Transverse colon (tissue), 4 donors: ENCODE data around the gene TYMP. TPM values are rescaled to one million over a fixed set of nuclear protein-coding genes. Genes with fewer than 3 reads are reported as not detected.

Experiments
- DNase-seq: peaks from one replicate; pipeline ENCODE4 v3.0.0-alpha.2; 2019
- H3K27ac ChIP-seq, 4 donors: fragments of 200-600 bp; sonication (generic); 2 replicates each; pipeline ENCODE4 v1.5.1; 2016 to 2018; ENCODE audit warnings: inconsistent platforms in 4 of 4
- H3K27me3 ChIP-seq: fragments of 200-600 bp; sonication (generic); 2 replicates; pipeline ENCODE4 v1.5.1; 2017; ENCODE audit warnings: inconsistent platforms
- H3K36me3 ChIP-seq, 4 donors: fragments of 200-600 bp; sonication (generic); 2 replicates each; pipeline ENCODE4 v1.5.1; 2017 to 2019; ENCODE audit warnings: inconsistent platforms in 4 of 4
- H3K4me1 ChIP-seq, 4 donors: fragments of 200-600 bp; sonication (generic); 2 replicates each; pipeline ENCODE4 v1.5.1; 2017 to 2020; ENCODE audit warnings: inconsistent platforms in 4 of 4
- H3K4me3 ChIP-seq, 4 donors: fragments of 200-600 bp; sonication (generic); 1 replicate in 1 of 4; 2 replicates in 3 of 4; pipeline versions ENCODE4 v1.5.1 to v1.6.1; 2017 to 2019; ENCODE audit warnings: inconsistent platforms in 4 of 4
- H3K9me3 ChIP-seq, 2 donors: fragments of 200-600 bp; sonication (generic); 2 replicates each; pipeline ENCODE4 v1.5.1; 2017 to 2019; ENCODE audit warnings: inconsistent platforms in 2 of 2
- CTCF ChIP-seq, 5 experiments: fragments of 200-600 bp in 3 of 5; fragments of 450-650 bp in 2 of 5; sonication (generic) in 3 of 5; IDR thresholded peaks; 1 replicate in 2 of 5; 2 replicates in 3 of 5; pipeline ENCODE4 v1.5.1; 2016 to 2017; ENCODE audit warnings: antibody characterized with exemption in 5 of 5, inconsistent platforms in 3 of 5, mild to moderate bottlenecking in 2 of 5, moderate library complexity in 1 of 5
- EP300 ChIP-seq: sonication (generic); formaldehyde crosslinking; IDR thresholded peaks from one replicate; pipeline ENCODE4 v1.6.1; 2017; ENCODE audit warnings: antibody characterized with exemption, low read depth
- POLR2A ChIP-seq: fragments of 450-650 bp; IDR thresholded peaks from one replicate; pipeline ENCODE4 v1.6.1; 2016; ENCODE audit warnings: antibody characterized with exemption, mild to moderate bottlenecking, moderate library complexity
- POLR2AphosphoS5 ChIP-seq, 3 donors: sonication (generic); formaldehyde crosslinking; IDR thresholded peaks; one replicate each; pipeline ENCODE4 v1.6.1; 2016; ENCODE audit warnings: antibody characterized with exemption in 3 of 3
- WGBS, 2 donors: methylation state at CpG; one replicate each; pipeline ENCODE4 v1.1.5; 2018; ENCODE audit warnings: low coverage in 1 of 2; 5-methylcytosine and 5-hydroxymethylcytosine counted together
- in situ Hi-C, 4 donors: fragments of 200-750 bp; cut with MboI; loops; one replicate each; pipeline versions ENCODE4 v1.15.0 to v1.15.1; 2017; ENCODE audit warnings: low sequenced_read_pairs in 3 of 4, low pct_ligation_motif_present in 1 of 4, low pct_unique_long_range_greater_than_20kb in 1 of 4
- intact Hi-C: fragments of 100-400 bp; cut with DNase I; formaldehyde crosslinking; loops from one replicate; pipeline ENCODE4 v1.15.1; 2023; ENCODE audit warnings: low total_unique reads
- total RNA-seq, 4 donors: library from RNA; depleted of rRNA; stranded (reverse); fragments of >200 nt; gene quantifications; one replicate each; pipeline ENCODE4 v1.1.0, GENCODE V29; 2016

Gene TYMP
- 10 to 100 TPM; 27.5 to 60.7 (median 32.2) TPM for total RNA-seq

- Histone ChIP-seq H3K27ac (peak within 1 kb of the TSS; percentile 94 to 99 (median 96)), H3K4me3 (peak within 1 kb of the TSS; percentile 42 to 60 (median 53)), H3K4me1 (peaks cover 12 to 66% (median 41%) of the 10 kb centered on the region in 4 donors), H3K36me3 (no peaks in the 10 kb centered on the region), H3K9me3 (no peaks in the 10 kb centered on the region), H3K27me3 (peaks cover 13% of the 10 kb centered on the region)
- 0% methylated on average over 22 of the region's 92 CpGs; no CpG with 5 or more reads in 1 of the 2 donors for WGBS, 2 donors
- intact Hi-C loops (no loop called here), in situ Hi-C loops (no loop called here)
- DNase-seq = peak; percentile 90
- peak; percentile 76 to 93 (median 90) for TF ChIP-seq POLR2AphosphoS5 (IDR thresholded peaks at IDR 0.05)
- TF ChIP-seq POLR2A = peak; percentile 75
- no peak for TF ChIP-seq EP300
- TF ChIP-seq CTCF (IDR thresholded peaks at IDR 0.05) = no peak
These were observed at the start of gene TYMP for GRCh38 chr22:50529897-50530579. TYMP (minus strand) TSS chr22:50530012; CDS start chr22:50529709, 303 bp downstream.

- intact Hi-C loops (no loop called here), in situ Hi-C loops (no loop called here)
- Histone ChIP-seq H3K36me3 (no peaks in the 10 kb centered on the region), H3K27ac (no peak overlapping the region), H3K4me3 (no peak overlapping the region), H3K9me3 (no peaks in the 10 kb centered on the region), H3K27me3 (no peaks in the 10 kb centered on the region), H3K4me1 (peaks cover 15 to 30% (median 23%) of the 10 kb centered on the region in 4 donors)
- 76% methylated on average over 7 of the region's 8 CpGs; no CpG with 5 or more reads in 1 of the 2 donors for WGBS, 2 donors
- TF ChIP-seq EP300 = no peak
- TF ChIP-seq CTCF (IDR thresholded peaks at IDR 0.05) = no peak
- TF ChIP-seq POLR2AphosphoS5 (IDR thresholded peaks at IDR 0.05) = no peak
- no peak for TF ChIP-seq POLR2A
- DNase-seq = no peak
These were observed 49.0 kb upstream of the TYMP start for GRCh38 chr22:50578776-50579310.

GRCh38 chr22:50577987-50578775 is 48.4 kb upstream of the TYMP start, which contains the start of gene CPT1B:
CPT1B (minus strand) TSS chr22:50578427; CDS start chr22:50577915, 512 bp downstream.
- no peak for DNase-seq
- in situ Hi-C loops (no loop called here), intact Hi-C loops (no loop called here)
- no peaks in the 10 kb centered on the region for H3K27me3 ChIP-seq
- H3K4me1 ChIP-seq = peaks cover 11 to 24% (median 20%) of the 10 kb centered on the region in 4 donors
- peak within 1 kb of the TSS in 1 of 4 donors; percentile 13 for H3K4me3 ChIP-seq
- H3K9me3 ChIP-seq = no peaks in the 10 kb centered on the region
- TF ChIP-seq EP300 = no peak
- no peak for TF ChIP-seq POLR2AphosphoS5 (IDR thresholded peaks at IDR 0.05)
- no peak for TF ChIP-seq CTCF (IDR thresholded peaks at IDR 0.05)
- no peak for TF ChIP-seq POLR2A
- H3K36me3 ChIP-seq = no peaks in the 10 kb centered on the region
- WGBS, 2 donors = 59% methylated on average over 62 of the region's 63 CpGs; no CpG with 5 or more reads in 1 of the 2 donors
- H3K27ac ChIP-seq = no peak within 1 kb of the TSS

GRCh38 chr22:50577697-50577986 is 47.8 kb upstream of the TYMP start:
- H3K4me3 ChIP-seq = no peak overlapping the region
- H3K4me1 ChIP-seq = peaks cover 11 to 24% (median 20%) of the 10 kb centered on the region in 4 donors
- no peak for TF ChIP-seq CTCF (IDR thresholded peaks at IDR 0.05)
- TF ChIP-seq POLR2A = no peak
- no peak for TF ChIP-seq POLR2AphosphoS5 (IDR thresholded peaks at IDR 0.05)
- TF ChIP-seq EP300 = no peak
- H3K36me3 ChIP-seq = no peaks in the 10 kb centered on the region
- 60% methylated on average over 23 of the region's 23 CpGs; no CpG with 5 or more reads in 1 of the 2 donors for WGBS, 2 donors
- no peaks in the 10 kb centered on the region for H3K9me3 ChIP-seq
- no peak for DNase-seq
- in situ Hi-C loops = no loop called here
- no peak overlapping the region for H3K27ac ChIP-seq
- intact Hi-C loops = no loop called here
- H3K27me3 ChIP-seq = no peaks in the 10 kb centered on the region
